Stomach smooth muscle (tissue), 2 donors: ENCODE results near the gene ANGPTL8.

Source experiments
- H3K27ac ChIP-seq: one replicate; pipeline ENCODE4 v1.7.0; 2013; ENCODE audit warnings: mild to moderate bottlenecking, low read length, inconsistent platforms
- H3K27me3 ChIP-seq, 2 donors: one replicate each; pipeline ENCODE4 v1.7.0; 2013; ENCODE audit warnings: low read length in 2 of 2; ENCODE audit not compliant: insufficient read depth in 2 of 2, control insufficient read depth in 1 of 2
- H3K36me3 ChIP-seq, 2 donors: one replicate each; pipeline ENCODE4 v1.7.0; 2013; ENCODE audit warnings: low read length in 2 of 2; ENCODE audit not compliant: control insufficient read depth in 2 of 2, insufficient read depth in 2 of 2
- H3K4me1 ChIP-seq: one replicate; pipeline ENCODE4 v1.7.0; 2013; ENCODE audit warnings: low read length; ENCODE audit not compliant: control insufficient read depth, insufficient read depth
- H3K4me3 ChIP-seq, 2 donors: one replicate each; pipeline ENCODE4 v1.7.0; 2013; ENCODE audit warnings: low read length in 2 of 2
- H3K9ac ChIP-seq, 2 donors: one replicate each; pipeline ENCODE4 v1.7.0; 2013; ENCODE audit warnings: low read length in 2 of 2, mild to moderate bottlenecking in 1 of 2
- H3K9me3 ChIP-seq, 2 donors: one replicate each; pipeline ENCODE4 v1.7.0; 2013; ENCODE audit warnings: low read length in 2 of 2; ENCODE audit not compliant: control insufficient read depth in 2 of 2
- donor health status: healthy.
- donor health status: Pancreatic carcinoma.

Gene ANGPTL8

DNA sequence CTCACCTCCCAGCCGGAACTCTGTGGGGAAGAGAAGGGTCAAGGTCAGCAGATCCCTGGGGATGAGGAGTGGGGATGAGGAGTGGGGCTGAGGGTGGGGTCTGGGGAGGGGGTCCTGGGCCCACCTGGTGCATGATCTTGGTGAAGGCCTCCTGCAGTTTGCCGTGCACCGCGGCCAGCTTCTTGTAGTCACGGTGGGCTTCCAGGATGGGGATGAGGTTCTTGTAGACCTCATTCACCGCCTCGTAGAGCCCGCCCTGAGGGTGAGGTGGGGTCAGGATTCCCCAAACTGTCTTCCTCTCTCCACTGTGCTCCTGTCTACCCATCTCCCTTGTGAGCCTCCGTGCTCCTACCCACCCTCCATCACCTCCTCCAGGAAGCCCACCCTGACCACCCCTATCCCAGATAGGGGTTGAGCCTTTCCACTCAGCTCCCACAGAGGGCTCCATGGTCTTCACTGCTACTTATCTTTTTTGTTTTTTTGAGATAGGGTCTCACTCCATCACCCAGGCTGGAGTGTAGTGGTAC is 35.3 kb upstream of the ANGPTL8 start:
- Histone ChIP-seq H3K36me3 (peaks cover 2 to 3% of the 10 kb centered on the region in 2 donors), H3K27me3 (no peaks in the 10 kb centered on the region), H3K9ac (peak overlapping the region; percentile 56 to 71), H3K4me3 (peak overlapping the region; percentile 66 to 68), H3K27ac (peak overlapping the region; percentile 98), H3K4me1 (peaks cover 35% of the 10 kb centered on the region), H3K9me3 (no peaks in the 10 kb centered on the region)

DNA sequence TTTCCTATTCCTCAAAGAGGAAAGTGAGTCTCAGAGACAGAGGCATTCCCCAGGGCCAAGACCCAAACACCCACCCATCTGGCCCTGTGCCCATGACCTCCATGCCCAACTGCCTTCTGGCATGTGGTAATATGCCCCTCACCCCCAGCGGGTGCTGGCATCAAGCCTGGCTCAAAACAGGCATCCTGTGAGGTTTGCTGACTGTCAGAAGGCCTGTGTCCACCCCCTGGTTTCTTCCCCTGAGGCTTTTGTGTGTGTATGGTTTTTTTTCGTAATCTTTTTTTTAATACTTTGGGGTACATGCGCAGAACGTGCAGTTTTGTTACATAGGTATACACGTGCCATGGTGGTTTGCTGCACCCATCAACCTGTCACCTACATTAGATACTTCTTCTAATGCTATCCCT is 34.5 kb upstream of the ANGPTL8 start:
- Histone ChIP-seq H3K9ac (peak overlapping the region; percentile 56 to 71), H3K4me1 (peaks cover 35% of the 10 kb centered on the region), H3K4me3 (peak overlapping the region in 1 of 2 donors; percentile 68), H3K27ac (peak overlapping the region; percentile 98), H3K9me3 (no peaks in the 10 kb centered on the region), H3K36me3 (peaks cover 4 to 5% of the 10 kb centered on the region in 2 donors), H3K27me3 (no peaks in the 10 kb centered on the region)

DNA sequence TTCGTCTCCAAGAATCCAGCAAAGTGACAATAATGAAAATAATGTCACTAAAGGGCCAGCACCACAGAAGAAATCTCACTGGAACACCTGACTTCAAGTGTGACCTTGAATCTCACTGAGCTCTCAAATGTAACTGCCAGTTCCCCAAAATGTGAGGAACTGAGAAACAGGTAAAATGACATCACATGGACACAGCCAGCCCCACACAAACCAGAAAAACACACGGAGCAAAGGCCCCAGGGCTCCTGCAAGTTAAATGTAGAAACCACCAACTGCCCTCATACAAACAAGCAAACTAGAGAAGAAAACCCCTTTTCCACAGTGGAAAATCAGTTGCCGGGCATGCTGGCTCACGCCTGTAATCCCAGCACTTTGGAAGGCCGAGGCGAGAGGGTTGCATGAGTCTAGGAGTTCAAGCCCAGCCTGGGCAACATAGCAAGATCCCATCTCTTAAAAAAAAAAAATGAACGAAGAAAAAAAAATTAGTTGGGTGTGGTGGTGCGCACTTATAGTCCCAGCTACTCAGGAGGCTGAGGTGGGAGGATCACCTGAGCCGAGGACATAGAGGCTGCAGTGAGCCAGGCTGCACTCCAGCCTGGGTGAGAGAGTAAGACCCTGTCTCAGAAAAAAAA is 33.4 kb upstream of the ANGPTL8 start:
- Histone ChIP-seq H3K4me3 (no peak overlapping the region), H3K4me1 (peaks cover 35% of the 10 kb centered on the region), H3K27ac (no peak overlapping the region), H3K9ac (no peak overlapping the region), H3K27me3 (no peaks in the 10 kb centered on the region), H3K9me3 (no peaks in the 10 kb centered on the region), H3K36me3 (peaks cover 6% of the 10 kb centered on the region in 2 donors)

DNA sequence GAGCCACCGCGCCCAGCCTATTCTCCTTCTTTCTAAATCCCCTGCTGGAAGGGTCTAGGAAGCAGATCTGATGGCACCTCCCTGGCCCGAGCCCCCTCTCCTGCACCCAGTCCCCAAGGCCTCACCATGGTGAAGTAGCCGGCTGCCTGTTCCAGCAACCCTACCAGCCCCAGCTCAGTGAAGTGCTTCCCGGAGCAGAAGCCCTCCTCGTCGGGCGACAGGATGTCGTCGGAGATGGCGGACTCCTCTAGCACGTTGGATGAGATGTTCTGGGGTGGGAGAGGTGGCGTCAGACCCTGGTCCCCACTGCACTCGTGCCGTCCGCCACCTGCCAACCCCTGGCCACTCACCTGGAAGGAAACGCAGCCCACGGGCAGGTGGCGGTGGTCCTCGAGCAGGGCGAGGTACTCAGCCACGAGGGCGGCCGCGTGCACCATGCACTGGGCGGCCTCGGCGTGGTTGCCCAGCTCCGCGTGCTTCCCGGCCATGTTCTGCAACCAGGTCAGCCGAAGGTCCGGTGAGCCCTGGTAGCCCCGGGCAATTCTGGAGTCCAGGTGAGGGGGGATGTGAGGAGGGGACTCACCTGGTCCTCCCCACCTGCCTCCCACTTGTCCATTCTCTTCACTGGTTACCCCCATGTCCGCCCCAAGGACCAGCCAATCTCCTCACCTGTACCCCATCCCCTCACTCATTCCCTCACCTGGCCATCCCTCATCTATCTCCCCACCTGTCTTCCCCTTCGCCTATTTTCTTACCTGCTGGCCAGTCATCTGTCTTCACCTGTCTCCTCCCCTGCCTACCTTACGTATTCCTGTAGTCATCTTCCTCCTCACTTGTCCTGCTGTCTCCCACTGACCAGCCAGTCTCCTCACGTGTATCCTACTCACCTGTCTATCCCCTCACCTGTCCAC is 30.6 kb upstream of the ANGPTL8 start:
- no peak overlapping the region for H3K9ac ChIP-seq
- H3K36me3 ChIP-seq = peaks cover 8 to 10% of the 10 kb centered on the region in 2 donors
- no peaks in the 10 kb centered on the region for H3K27me3 ChIP-seq
- H3K4me3 ChIP-seq = no peak overlapping the region
- H3K4me1 ChIP-seq = peaks cover 14% of the 10 kb centered on the region
- H3K9me3 ChIP-seq = no peaks in the 10 kb centered on the region
- H3K27ac ChIP-seq = no peak overlapping the region

DNA sequence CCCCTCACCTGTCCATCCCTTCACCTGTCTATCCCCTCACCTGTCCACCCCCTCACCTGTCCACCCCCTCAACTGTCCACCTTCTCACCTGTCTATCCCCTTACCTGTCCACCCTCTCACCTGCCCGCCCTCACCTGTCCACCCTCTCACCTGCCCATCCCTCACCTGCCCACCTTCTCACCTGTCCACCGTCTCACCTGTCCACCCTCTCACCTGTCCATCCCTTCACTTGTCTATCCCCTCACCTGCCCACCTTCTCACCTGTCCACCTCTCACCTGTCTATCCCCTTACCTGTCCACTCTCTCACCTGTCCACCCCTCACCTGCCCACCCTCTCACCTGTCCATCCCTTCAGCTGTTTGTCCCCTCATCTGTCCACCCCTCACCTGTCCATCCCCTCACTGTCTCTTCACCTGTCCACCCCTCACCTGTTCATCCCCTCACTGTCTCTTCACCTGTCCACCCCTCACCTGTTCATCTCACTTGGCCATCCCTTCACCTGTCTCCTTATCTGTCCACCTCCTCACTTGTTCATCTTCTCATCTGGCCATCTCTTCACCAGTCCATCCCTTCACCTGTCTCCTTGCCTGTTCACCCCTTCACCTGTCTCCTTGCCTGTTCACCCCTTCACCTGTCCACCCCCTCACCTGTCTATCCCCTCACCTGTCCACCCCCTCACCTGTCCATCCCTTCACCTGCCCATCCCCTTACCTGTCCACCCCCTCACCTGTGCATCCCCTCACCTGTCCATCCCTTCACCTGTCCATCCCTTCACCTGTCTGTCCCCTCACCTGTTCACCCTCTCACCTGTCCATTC is 29.4 kb upstream of the ANGPTL8 start:
- no peak overlapping the region for H3K27ac ChIP-seq
- H3K36me3 ChIP-seq = peaks cover 8 to 16% of the 10 kb centered on the region in 2 donors
- no peaks in the 10 kb centered on the region for H3K9me3 ChIP-seq

DNA sequence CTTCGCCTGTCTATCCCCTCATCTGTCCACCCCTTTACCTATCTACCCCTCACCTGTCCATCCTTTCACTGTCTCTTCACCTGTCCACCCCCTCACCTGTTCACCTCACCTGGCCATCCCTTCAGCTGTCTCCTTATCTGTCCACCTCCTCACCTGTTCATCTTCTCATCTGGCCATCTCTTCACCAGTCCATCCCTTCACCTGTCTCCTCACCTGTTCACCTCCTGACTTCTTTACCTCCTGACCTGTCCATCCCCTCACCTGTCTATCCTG is 28.8 kb upstream of the ANGPTL8 start:
- H3K27me3 ChIP-seq = no peaks in the 10 kb centered on the region
- H3K4me3 ChIP-seq = no peak overlapping the region
- no peak overlapping the region for H3K9ac ChIP-seq
- H3K27ac ChIP-seq = no peak overlapping the region
- no peaks in the 10 kb centered on the region for H3K4me1 ChIP-seq
- H3K36me3 ChIP-seq = peaks cover 11 to 21% of the 10 kb centered on the region in 2 donors
- no peaks in the 10 kb centered on the region for H3K9me3 ChIP-seq

More for the DNA sequence above, 29.4 kb upstream of the ANGPTL8 start:
- H3K4me3 ChIP-seq = no peak overlapping the region
- H3K27me3 ChIP-seq = no peaks in the 10 kb centered on the region
- no peak overlapping the region for H3K9ac ChIP-seq
- H3K4me1 ChIP-seq = peaks cover 2% of the 10 kb centered on the region

DNA sequence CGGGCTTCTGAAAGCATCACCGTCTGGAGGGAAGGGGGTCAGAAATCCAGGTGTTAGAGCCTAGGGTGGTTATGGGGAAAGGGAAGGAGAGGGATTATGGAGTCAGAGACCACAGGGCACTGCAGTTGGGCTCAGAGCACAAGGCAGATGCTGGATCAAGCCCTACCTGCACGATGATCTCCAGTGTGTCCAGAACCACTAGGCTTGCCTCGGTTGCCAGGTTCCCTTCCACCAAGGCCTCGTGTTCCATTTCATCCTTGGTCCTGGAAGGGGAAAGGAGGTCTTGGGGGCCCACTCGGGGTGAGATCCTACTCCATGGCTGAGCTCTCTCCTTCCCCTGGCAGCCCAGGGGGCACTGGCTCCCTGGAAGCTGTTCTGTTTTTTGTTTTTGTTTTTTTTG is 25.0 kb upstream of the ANGPTL8 start:
- H3K9ac ChIP-seq = no peak overlapping the region
- no peaks in the 10 kb centered on the region for H3K4me1 ChIP-seq
- peaks cover 16 to 22% of the 10 kb centered on the region in 2 donors for H3K36me3 ChIP-seq

DNA sequence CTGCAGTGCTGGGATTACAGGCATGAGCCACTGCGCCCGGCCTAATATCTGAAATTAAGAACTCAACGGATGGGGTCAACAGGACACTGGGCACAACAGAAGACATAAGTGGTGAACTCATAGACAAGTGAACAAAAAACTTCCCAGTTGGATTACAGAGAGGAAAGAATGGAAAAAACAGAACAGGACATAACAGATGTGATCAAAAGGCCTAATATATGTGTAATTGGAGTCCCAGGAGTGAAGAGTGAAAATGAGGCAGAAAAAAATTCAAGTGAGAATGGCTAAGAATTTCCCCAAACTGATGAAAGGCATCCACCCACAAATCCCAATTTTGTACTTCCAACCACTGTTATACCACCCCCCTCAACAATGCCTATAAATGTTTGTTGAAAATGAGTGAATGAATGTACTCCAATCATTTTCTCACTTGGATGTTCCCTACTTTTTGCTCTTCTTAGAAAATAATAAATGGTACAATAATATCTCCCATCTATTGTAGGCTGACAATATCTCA is 18.3 kb upstream of the ANGPTL8 start:
- Histone ChIP-seq H3K36me3 (peaks cover 32 to 37% of the 10 kb centered on the region in 2 donors), H3K9ac (no peak overlapping the region), H3K4me3 (no peak overlapping the region), H3K4me1 (no peaks in the 10 kb centered on the region), H3K27me3 (no peaks in the 10 kb centered on the region), H3K27ac (no peak overlapping the region), H3K9me3 (peaks cover 3 to 8% of the 10 kb centered on the region in 2 donors)

More for the DNA sequence above, 25.0 kb upstream of the ANGPTL8 start:
- no peak overlapping the region for H3K4me3 ChIP-seq
- no peaks in the 10 kb centered on the region for H3K9me3 ChIP-seq
- no peak overlapping the region for H3K27ac ChIP-seq
- no peaks in the 10 kb centered on the region for H3K27me3 ChIP-seq

DNA sequence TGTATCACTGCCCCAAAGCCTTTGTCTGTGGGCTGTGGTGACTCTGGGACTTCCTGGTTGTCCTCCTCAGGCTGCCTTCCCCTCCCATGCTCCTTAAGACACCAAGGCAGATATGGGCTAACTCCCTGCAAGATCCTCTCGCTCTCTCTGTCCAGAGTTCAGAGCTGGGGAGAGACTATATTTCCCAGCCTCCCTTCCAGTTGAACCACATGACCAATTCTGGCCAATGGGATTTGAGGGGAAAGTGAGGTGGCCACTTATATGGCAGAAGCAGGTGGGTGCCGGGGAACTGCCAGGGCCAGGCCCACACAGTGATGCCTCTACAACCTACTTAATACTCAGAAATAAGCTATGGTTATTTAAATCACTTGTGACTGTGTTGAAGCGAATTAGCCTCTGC is 16.2 kb upstream of the ANGPTL8 start:
- peaks cover 24 to 38% of the 10 kb centered on the region in 2 donors for H3K36me3 ChIP-seq
- H3K9ac ChIP-seq = no peak overlapping the region
- no peaks in the 10 kb centered on the region for H3K27me3 ChIP-seq
- H3K9me3 ChIP-seq = peaks cover 3 to 8% of the 10 kb centered on the region in 2 donors
- H3K4me3 ChIP-seq = no peak overlapping the region
- H3K4me1 ChIP-seq = no peaks in the 10 kb centered on the region
- H3K27ac ChIP-seq = no peak overlapping the region

DNA sequence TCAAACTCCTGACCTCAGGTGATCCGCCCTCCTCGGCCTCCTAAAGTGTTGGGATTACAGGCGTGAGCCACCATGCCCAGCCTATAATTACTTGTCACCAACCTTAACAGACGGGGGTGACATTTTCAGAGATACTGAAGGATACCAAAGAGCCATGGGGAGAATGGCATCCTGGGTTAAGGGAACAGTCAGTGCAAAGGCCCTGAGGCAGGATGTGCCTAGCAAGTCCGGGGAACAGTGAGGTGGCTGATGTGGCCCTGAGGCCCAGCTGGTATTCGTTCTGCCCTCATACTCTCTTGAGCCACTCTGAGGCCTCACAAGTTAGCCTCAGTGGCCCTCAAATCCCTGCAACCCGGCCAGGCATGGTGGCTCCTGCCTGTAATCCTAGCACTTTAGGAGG is 15.0 kb upstream of the ANGPTL8 start:
- Histone ChIP-seq H3K9ac (no peak overlapping the region), H3K4me1 (no peaks in the 10 kb centered on the region), H3K27ac (no peak overlapping the region), H3K36me3 (peaks cover 24 to 41% of the 10 kb centered on the region in 2 donors), H3K4me3 (no peak overlapping the region), H3K27me3 (no peaks in the 10 kb centered on the region), H3K9me3 (peaks cover 3 to 8% of the 10 kb centered on the region in 2 donors)
